HEK293 (cell line): ENCODE data around the gene CTAG1A.

Experiments used
- CTCF ChIA-PET: fragments of 350-600 bp; formaldehyde crosslinking; extraction: SDS; loops from one replicate; lab custom pipeline; 2021; ENCODE audit warnings: antibody characterized with exemption; lab: Yijun Ruan, JAX
- POLR2A ChIA-PET: fragments of 300-600 bp; formaldehyde crosslinking; extraction: SDS; loops from one replicate; lab custom pipeline; 2020; ENCODE audit warnings: antibody characterized with exemption, inconsistent platforms; lab: Yijun Ruan, JAX
- H3K27ac ChIP-seq: fragments of 200-500 bp; sonication (Bioruptor generic); 2 replicates; pipeline ENCODE4 v1.5.1; 2014; ENCODE audit warnings: low read depth, low read length, control low read depth, inconsistent platforms; ENCODE audit errors: extremely low read depth
- H3K36me3 ChIP-seq, 2 experiments: fragments of 200-500 bp in 1 of 2; sonication (Bioruptor generic) in 1 of 2; 1 replicate in 1 of 2; 2 replicates in 1 of 2; pipeline ENCODE4 v1.5.1; 2014 to 2017; ENCODE audit warnings: inconsistent platforms in 2 of 2, low read length in 2 of 2; ENCODE audit not compliant: control insufficient read depth in 2 of 2, insufficient read depth in 1 of 2
- H3K4me1 ChIP-seq: fragments of 200-500 bp; sonication (Bioruptor generic); 2 replicates; pipeline ENCODE4 v1.5.1; 2014; ENCODE audit warnings: mild to moderate bottlenecking, low read length, inconsistent platforms; ENCODE audit not compliant: control insufficient read depth, insufficient read depth
- H3K4me3 ChIP-seq: 2 replicates; pipeline ENCODE4 v1.5.1; 2011; ENCODE audit warnings: low read depth, mild to moderate bottlenecking, control low read depth, low read length, moderate library complexity
- H3K9me3 ChIP-seq: fragments of 200-500 bp; sonication (Bioruptor generic); 2 replicates; pipeline ENCODE4 v1.5.1; 2014; ENCODE audit warnings: low read depth, low read length, inconsistent platforms; ENCODE audit not compliant: control insufficient read depth, insufficient read depth
- FEZF1 ChIP-seq: fragments of 450-650 bp; formaldehyde crosslinking; IDR thresholded peaks from 2 replicates; pipeline ENCODE4 v1.5.1; 2016; ENCODE audit warnings: missing biosample characterization, missing genetic modification characterization
- HOXD13 ChIP-seq: sonication (generic); formaldehyde crosslinking; IDR thresholded peaks from 2 replicates; pipeline ENCODE4 v1.8.0; 2022; ENCODE audit warnings: missing genetic modification reagents, borderline replicate concordance
- OVOL3 ChIP-seq: fragments of 450-650 bp; formaldehyde crosslinking; IDR thresholded peaks from 2 replicates; pipeline ENCODE4 v1.5.1; 2016; ENCODE audit warnings: missing biosample characterization, missing genetic modification characterization
- REPIN1 ChIP-seq: fragments of 450-650 bp; formaldehyde crosslinking; IDR thresholded peaks from 2 replicates; pipeline ENCODE4 v1.5.1; 2017; ENCODE audit warnings: missing biosample characterization, missing genetic modification characterization, low read depth
- SALL2 ChIP-seq: fragments of 450-650 bp; formaldehyde crosslinking; IDR thresholded peaks from 2 replicates; pipeline ENCODE4 v1.5.0; 2017; ENCODE audit warnings: missing biosample characterization, mild to moderate bottlenecking, missing genetic modification characterization, borderline replicate concordance
- SCRT1 ChIP-seq: fragments of 450-650 bp; formaldehyde crosslinking; IDR thresholded peaks from 2 replicates; pipeline ENCODE4 v1.5.1; 2016; ENCODE audit warnings: missing biosample characterization, missing genetic modification characterization, borderline replicate concordance
- TCF7L2 ChIP-seq: IDR thresholded peaks from 2 replicates; pipeline ENCODE4 v1.6.1; 2011; ENCODE audit warnings: low read depth, mild to moderate bottlenecking, inconsistent platforms, low read length, moderate library complexity, borderline replicate concordance
- YY2 ChIP-seq: fragments of 450-650 bp; formaldehyde crosslinking; IDR thresholded peaks from 2 replicates; pipeline ENCODE4 v1.5.1; 2016; ENCODE audit warnings: missing biosample characterization, missing genetic modification characterization
- ZFHX2 ChIP-seq: fragments of 450-650 bp; formaldehyde crosslinking; conservative IDR thresholded peaks from 2 replicates; pipeline ENCODE4 v1.5.1; 2016; ENCODE audit warnings: missing biosample characterization, missing genetic modification characterization
- ZNF16 ChIP-seq: fragments of 450-650 bp; formaldehyde crosslinking; IDR thresholded peaks from 2 replicates; pipeline ENCODE4 v1.5.1; 2016; ENCODE audit warnings: low read depth, missing biosample characterization, missing genetic modification characterization
- ZNF184 ChIP-seq: fragments of 450-650 bp; IDR thresholded peaks from 2 replicates; pipeline ENCODE4 v1.5.1; 2018; ENCODE audit warnings: missing biosample characterization, mild to moderate bottlenecking, missing genetic modification characterization
- ZNF248 ChIP-seq: fragments of 450-650 bp; formaldehyde crosslinking; IDR thresholded peaks from 2 replicates; pipeline ENCODE4 v1.5.1; 2017; ENCODE audit warnings: missing biosample characterization, missing genetic modification characterization
- ZNF366 ChIP-seq: fragments of 450-650 bp; formaldehyde crosslinking; conservative IDR thresholded peaks from 2 replicates; pipeline ENCODE4 v1.5.1; 2016; ENCODE audit warnings: missing biosample characterization, missing genetic modification characterization
- ZNF555 ChIP-seq: fragments of 450-650 bp; formaldehyde crosslinking; conservative IDR thresholded peaks from 2 replicates; pipeline ENCODE4 v1.5.1; 2017; ENCODE audit warnings: missing biosample characterization, mild to moderate bottlenecking, missing genetic modification characterization, inconsistent platforms
- ZNF560 ChIP-seq: fragments of 450-650 bp; formaldehyde crosslinking; IDR thresholded peaks from 2 replicates; pipeline ENCODE4 v1.5.1; 2017; ENCODE audit warnings: missing biosample characterization, missing genetic modification characterization, borderline replicate concordance
- ZNF600 ChIP-seq: fragments of 450-650 bp; formaldehyde crosslinking; IDR thresholded peaks from 2 replicates; pipeline ENCODE4 v1.5.1; 2016; ENCODE audit warnings: missing biosample characterization, missing genetic modification characterization
- ZNF701 ChIP-seq: fragments of 450-650 bp; formaldehyde crosslinking; IDR thresholded peaks from 2 replicates; pipeline ENCODE4 v1.5.1; 2016; ENCODE audit warnings: missing biosample characterization, missing genetic modification characterization
- TF ChIP-seq, protein P1 (sequence below): fragments of 450-650 bp; formaldehyde crosslinking; IDR thresholded peaks from 2 replicates; pipeline ENCODE4 v1.5.1; 2016; ENCODE audit warnings: missing biosample characterization, missing genetic modification characterization
- TF ChIP-seq, protein P2 (sequence below): fragments of 450-650 bp; formaldehyde crosslinking; IDR thresholded peaks from 2 replicates; pipeline ENCODE4 v1.5.1; 2017; ENCODE audit warnings: missing biosample characterization, missing genetic modification characterization
- TF ChIP-seq, protein P3 (sequence below): fragments of 450-650 bp; formaldehyde crosslinking; IDR thresholded peaks from 2 replicates; pipeline ENCODE4 v1.5.1; 2016; ENCODE audit warnings: missing biosample characterization, missing genetic modification characterization
- TF ChIP-seq, protein P4 (sequence below): fragments of 450-650 bp; formaldehyde crosslinking; IDR thresholded peaks from 2 replicates; pipeline ENCODE4 v1.5.1; 2016; ENCODE audit warnings: missing biosample characterization, missing genetic modification characterization

The CTAG1A gene

DNA sequence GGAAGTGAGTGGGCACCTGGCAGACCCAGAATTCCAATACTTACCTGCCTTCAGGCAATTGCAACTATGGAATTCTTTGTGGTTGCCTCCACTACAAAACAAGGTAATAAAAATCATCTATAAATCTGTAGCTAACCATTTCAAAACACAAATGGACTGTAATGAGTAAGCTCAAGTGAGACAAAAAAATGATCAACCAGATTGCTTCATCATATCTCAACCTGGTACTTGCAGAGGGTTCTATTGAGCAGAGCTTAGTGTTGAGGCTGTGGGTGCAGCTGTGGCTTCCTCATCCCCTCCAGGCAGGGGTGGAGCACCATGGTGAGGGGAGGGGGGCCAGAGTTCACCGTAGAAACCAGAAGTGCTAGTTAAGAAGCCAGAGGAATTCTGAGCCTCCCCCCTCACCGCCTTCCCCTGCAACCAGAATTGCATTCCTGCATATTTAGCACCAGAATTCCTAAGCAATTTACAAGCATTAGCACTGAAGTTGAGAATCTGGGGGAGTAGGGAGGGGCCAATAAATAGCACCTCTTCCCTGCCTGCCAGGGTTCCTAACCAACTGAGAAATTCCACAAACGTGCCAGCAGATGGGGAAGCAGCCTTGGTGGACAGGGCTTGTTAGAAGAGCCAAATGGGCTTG, 11.5 kb downstream of the CTAG1A start:
- TF ChIP-seq ZNF560 (tag by site-specific recombination) = no peak
- TF ChIP-seq HOXD13 (CRISPR knock-in tag) = peak; percentile 67; the same call in 1 of the 2 replicates
- peak; percentile 60; the same call in 1 of the 2 replicates for TF ChIP-seq FEZF1 (tag by site-specific recombination)
- Histone ChIP-seq H3K4me3 (no peak overlapping the region), H3K27ac (no peak overlapping the region), H3K4me1 (no peaks in the 10 kb centered on the region), H3K9me3 (no peaks in the 10 kb centered on the region), H3K36me3 (no peaks in the 10 kb centered on the region)
- ChIA-PET CTCF (interaction anchor here (1.1 kb wide), 1 partner anchor 152 kb away, joined by 4 read pairs; no protein-coding TSS in a partner anchor), POLR2A (interaction anchor here (0.6 kb wide), 1 partner anchor 209 kb away, joined by 4 read pairs; the partner anchor contains the start of gene MPP1)

DNA sequence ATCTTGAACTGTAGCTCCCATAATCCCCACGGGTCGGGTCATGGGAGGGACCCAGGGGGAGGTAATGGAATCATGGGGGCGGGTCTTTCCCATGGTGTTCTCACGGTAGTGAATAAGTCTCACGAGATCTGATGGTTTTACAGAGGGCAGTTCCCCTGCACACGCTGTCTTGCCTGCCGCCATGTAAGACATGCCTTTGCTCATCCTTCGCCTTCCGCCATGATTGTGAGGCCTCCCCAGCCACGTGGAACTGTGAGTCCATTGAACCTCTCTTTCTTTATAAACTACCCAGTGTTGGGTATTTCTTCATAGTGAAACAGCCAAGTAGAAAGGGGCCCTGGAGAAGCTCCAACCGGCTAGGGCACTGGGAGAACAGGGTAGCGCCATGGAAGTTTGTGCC, 12.3 kb downstream of the CTAG1A start:
- POLR2A ChIA-PET = no interaction called here
- H3K4me3 ChIP-seq = no peak overlapping the region
- CTCF ChIA-PET = no interaction called here
- H3K4me1 ChIP-seq = no peaks in the 10 kb centered on the region
- H3K36me3 ChIP-seq = no peaks in the 10 kb centered on the region
- no peak for TF ChIP-seq ZFHX2 (tag by site-specific recombination)
- TF ChIP-seq, protein P1, sequence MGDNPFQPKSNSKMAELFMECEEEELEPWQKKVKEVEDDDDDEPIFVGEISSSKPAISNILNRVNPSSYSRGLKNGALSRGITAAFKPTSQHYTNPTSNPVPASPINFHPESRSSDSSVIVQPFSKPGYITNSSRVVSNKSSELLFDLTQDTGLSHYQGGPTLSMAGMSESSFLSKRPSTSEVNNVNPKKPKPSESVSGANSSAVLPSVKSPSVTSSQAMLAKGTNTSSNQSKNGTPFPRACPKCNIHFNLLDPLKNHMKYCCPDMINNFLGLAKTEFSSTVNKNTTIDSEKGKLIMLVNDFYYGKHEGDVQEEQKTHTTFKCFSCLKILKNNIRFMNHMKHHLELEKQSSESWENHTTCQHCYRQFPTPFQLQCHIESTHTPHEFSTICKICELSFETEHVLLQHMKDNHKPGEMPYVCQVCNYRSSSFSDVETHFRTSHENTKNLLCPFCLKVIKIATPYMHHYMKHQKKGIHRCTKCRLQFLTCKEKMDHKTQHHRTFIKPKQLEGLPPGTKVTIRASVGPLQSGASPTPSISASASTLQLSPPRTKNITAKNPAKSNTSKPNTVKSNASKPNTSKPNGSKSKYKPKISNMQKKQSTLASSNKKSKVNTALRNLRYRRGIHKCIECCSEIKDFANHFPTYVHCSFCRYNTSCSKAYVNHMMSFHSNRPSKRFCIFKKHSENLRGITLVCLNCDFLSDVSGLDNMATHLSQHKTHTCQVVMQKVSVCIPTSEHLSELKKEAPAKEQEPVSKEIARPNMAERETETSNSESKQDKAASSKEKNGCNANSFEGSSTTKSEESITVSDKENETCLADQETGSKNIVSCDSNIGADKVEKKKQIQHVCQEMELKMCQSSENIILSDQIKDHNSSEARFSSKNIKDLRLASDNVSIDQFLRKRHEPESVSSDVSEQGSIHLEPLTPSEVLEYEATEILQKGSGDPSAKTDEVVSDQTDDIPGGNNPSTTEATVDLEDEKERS (tag by site-specific recombination) = no peak
- no peak for TF ChIP-seq OVOL3 (tag by site-specific recombination)
- TF ChIP-seq TCF7L2 = no peak
- no peak for TF ChIP-seq ZNF701
- TF ChIP-seq ZNF248 = no peak
- no peak for TF ChIP-seq FEZF1 (tag by site-specific recombination)
- no peak for TF ChIP-seq ZNF16 (tag by site-specific recombination)
- TF ChIP-seq, all 188 proteins: peak for 0
- Histone ChIP-seq H3K27ac (no peak overlapping the region), H3K9me3 (no peaks in the 10 kb centered on the region)

DNA sequence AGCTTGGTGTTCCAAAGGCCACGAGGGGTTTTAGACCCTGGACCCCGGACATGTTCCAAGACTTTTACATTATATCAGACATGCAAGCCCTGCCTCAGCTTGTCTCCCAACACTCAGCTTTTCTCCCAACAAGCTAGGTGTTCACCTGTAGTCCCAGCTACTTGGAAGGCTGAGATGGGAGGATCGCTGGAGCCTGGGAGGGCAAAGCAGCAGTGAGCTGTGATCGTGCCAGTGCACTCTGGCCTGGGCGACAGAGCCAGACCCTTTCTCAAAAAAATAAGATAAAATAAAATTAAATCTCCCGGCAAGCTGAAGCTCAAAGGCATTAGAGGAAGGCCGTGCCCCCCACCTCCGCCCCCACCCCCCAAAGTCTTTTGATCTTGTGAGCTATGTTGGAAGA, 13.7 kb downstream of the CTAG1A start:
- no peaks in the 10 kb centered on the region for H3K9me3 ChIP-seq
- H3K27ac ChIP-seq = no peak overlapping the region
- no peak overlapping the region for H3K4me3 ChIP-seq
- ChIA-PET CTCF (interaction anchor here (1.4 kb wide), 1 partner anchor 151 kb away, joined by 3 read pairs; no protein-coding TSS in a partner anchor), POLR2A (no interaction called here)
- no peaks in the 10 kb centered on the region for H3K4me1 ChIP-seq
- H3K36me3 ChIP-seq = no peaks in the 10 kb centered on the region
- TF ChIP-seq SCRT1 (tag by site-specific recombination) = no peak
- TF ChIP-seq, protein P2, sequence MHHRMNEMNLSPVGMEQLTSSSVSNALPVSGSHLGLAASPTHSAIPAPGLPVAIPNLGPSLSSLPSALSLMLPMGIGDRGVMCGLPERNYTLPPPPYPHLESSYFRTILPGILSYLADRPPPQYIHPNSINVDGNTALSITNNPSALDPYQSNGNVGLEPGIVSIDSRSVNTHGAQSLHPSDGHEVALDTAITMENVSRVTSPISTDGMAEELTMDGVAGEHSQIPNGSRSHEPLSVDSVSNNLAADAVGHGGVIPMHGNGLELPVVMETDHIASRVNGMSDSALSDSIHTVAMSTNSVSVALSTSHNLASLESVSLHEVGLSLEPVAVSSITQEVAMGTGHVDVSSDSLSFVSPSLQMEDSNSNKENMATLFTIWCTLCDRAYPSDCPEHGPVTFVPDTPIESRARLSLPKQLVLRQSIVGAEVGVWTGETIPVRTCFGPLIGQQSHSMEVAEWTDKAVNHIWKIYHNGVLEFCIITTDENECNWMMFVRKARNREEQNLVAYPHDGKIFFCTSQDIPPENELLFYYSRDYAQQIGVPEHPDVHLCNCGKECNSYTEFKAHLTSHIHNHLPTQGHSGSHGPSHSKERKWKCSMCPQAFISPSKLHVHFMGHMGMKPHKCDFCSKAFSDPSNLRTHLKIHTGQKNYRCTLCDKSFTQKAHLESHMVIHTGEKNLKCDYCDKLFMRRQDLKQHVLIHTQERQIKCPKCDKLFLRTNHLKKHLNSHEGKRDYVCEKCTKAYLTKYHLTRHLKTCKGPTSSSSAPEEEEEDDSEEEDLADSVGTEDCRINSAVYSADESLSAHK (tag by site-specific recombination) = no peak
- TF ChIP-seq SALL2 (tag by site-specific recombination) = no peak
- no peak for TF ChIP-seq ZNF555 (tag by site-specific recombination)
- no peak for TF ChIP-seq ZNF366 (tag by site-specific recombination)
- TF ChIP-seq ZNF184 = no peak
- TF ChIP-seq, protein P3, sequence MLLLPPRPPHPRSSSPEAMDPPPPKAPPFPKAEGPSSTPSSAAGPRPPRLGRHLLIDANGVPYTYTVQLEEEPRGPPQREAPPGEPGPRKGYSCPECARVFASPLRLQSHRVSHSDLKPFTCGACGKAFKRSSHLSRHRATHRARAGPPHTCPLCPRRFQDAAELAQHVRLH (tag by site-specific recombination) = no peak
- TF ChIP-seq, protein P4, sequence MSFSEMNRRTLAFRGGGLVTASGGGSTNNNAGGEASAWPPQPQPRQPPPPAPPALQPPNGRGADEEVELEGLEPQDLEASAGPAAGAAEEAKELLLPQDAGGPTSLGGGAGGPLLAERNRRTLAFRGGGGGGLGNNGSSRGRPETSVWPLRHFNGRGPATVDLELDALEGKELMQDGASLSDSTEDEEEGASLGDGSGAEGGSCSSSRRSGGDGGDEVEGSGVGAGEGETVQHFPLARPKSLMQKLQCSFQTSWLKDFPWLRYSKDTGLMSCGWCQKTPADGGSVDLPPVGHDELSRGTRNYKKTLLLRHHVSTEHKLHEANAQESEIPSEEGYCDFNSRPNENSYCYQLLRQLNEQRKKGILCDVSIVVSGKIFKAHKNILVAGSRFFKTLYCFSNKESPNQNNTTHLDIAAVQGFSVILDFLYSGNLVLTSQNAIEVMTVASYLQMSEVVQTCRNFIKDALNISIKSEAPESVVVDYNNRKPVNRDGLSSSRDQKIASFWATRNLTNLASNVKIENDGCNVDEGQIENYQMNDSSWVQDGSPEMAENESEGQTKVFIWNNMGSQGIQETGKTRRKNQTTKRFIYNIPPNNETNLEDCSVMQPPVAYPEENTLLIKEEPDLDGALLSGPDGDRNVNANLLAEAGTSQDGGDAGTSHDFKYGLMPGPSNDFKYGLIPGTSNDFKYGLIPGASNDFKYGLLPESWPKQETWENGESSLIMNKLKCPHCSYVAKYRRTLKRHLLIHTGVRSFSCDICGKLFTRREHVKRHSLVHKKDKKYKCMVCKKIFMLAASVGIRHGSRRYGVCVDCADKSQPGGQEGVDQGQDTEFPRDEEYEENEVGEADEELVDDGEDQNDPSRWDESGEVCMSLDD (tag by site-specific recombination) = no peak
- no peak for TF ChIP-seq ZNF600 (tag by site-specific recombination)
- no peak for TF ChIP-seq YY2 (tag by site-specific recombination)
- no peak for TF ChIP-seq REPIN1 (tag by site-specific recombination)
- TF ChIP-seq, all 188 proteins: peak for 0
